Measurements from ENCODE around the gene LSAMP.

LSAMP gene

DNA sequence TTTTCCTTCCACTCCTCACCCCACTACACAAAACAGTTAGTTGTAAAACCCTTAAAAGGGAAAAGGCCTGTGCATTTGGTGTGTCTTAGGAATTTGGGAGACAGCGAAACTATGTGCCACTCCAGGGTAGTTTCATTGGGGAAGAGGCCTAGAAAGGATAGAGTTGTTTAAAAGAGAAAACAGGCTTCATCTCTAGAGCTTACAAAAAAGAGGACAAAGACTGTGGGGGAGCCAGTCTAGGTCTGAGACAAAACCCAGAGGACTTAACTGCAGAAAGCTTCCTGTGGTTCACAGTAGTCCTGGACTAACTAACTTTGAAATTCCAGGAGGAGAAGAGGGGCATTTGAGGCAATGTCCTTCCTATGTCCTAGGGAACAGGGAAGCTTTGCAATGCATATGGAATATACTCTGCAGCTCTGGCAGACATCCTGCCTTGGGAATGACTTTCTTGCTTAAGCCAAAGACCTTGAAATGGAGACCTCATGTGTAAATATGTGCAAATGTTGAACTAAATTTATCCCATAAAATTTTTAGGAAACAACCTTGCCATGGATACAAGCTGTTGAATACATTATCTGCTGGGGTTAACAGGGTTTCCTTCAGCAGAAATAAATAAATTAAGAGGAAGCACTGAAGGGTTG is 159.4 kb downstream of the LSAMP start:
- DNase-seq = no peak

- peak in 1 of 2 experiments; percentile 19 for DNase-seq
These were observed 163.8 kb downstream of the LSAMP start for GRCh38 chr3:116281313-116282143.

DNA sequence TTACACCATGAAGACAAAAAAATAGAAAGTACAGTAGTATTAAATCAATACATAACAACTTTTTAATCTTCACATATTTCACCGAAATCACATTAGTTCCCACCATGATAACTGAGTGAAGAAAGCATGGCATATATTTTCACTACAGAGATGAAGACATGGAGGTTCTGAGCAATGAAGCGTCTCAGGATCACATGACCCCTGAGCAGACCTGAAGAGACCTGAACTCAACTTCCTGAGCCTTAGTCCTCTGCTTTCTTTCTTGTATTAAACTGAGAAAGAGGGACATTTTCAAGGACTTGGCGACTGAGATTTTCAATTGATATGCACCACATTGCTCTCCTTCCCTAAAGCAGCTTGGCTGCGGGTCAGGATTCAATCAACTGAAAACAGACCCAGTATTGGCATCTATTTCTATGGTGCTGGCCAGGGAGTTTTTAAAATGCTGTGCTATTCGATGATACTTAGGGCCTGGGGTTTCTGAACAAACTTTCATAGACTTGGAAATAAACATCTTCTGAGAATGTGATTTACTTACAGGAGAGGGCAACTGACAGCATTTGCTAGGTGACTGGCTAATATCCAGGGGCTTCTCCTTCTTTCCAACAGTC is 165.1 kb downstream of the LSAMP start:
- DNase-seq = no peak

DNA sequence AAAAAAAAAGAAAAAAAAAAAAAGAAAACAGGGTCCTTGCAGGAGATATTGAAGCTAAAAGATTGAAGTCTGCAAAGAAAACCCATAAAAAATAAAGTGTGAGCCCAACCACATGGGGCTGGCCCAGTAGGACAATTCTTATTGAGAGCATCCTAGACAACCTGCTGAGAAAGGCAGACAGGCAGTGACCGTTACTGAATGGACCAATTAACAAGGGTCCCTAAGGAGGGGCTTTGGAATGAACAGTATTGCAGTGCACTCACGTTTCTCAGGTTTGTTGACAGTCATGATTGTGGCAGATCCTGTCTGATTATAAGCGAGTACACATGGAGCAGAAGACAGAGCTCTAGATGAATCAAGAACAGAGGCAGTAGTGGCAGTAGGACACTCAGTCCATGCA is 168.6 kb downstream of the LSAMP start:
- peak; percentile 79 to 88 for DNase-seq

DNA sequence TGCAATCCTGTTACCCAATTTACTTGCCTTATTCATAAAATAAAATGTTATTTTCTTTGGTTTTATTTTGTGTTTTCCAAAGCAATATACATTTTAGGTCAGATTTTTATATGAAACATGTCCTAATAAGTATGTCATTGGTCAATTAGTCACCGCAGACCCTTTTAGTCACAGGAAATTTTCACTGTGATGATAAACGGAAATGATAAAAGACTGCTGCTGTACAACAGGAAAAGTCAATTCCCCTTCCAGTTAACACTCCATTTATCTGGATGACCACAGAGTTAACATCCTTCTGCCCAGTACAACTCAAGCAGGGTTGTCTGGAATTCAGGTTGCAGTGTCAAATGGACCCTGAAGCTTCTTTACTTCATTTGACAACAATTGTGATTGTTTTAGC is 175.2 kb downstream of the LSAMP start:
- no peak for DNase-seq

DNA sequence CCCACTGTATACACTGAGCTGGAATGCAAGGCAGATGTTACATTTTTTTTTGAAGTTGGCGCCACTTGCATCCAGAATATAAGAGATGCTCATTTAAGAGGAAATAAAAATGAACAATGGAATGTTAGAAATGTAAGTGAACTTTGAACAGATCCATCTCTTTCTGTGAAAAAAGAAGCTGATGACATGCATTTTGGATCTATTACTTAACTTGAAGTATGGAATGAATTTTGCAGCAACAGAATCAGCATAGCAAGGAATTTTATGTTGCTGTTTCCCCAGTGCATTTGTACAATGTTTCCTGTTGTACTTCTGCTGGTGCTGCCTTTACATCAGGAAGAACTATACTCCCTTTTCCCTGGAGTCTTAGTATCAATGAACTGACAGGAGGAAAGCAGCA is 178.2 kb downstream of the LSAMP start:
- no peak for DNase-seq

DNA sequence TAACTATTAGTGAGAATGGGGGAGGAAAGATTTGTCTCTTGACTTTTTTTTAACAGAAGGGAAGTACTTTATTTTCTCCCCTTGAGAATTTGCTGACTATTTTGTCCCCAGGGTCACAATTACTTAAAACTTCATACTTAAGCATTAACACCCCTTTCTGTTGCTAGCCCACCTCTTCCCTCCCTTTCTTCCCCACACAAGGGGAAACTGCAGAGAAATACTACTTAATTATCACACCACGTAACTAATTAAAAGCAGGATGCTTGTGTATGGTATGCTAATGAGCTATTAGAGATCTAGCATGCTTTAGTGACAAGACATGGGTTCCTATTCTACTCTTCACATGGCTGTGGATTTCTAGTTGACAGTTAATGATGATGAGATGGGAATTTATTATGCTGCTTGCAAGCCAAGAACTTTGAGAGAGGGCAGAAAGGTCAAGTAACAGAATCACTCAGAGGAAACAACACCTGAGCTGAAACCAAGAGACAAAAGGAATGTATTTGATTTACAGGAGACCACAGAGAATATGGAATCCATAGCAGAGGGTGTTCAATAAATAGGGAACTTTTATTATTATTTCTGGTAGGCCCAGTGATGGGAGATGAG is 179.2 kb downstream of the LSAMP start:
- DNase-seq = no peak

GRCh38 chr3:116265320-116265695 is 180.0 kb downstream of the LSAMP start:
- no peak for DNase-seq

DNA sequence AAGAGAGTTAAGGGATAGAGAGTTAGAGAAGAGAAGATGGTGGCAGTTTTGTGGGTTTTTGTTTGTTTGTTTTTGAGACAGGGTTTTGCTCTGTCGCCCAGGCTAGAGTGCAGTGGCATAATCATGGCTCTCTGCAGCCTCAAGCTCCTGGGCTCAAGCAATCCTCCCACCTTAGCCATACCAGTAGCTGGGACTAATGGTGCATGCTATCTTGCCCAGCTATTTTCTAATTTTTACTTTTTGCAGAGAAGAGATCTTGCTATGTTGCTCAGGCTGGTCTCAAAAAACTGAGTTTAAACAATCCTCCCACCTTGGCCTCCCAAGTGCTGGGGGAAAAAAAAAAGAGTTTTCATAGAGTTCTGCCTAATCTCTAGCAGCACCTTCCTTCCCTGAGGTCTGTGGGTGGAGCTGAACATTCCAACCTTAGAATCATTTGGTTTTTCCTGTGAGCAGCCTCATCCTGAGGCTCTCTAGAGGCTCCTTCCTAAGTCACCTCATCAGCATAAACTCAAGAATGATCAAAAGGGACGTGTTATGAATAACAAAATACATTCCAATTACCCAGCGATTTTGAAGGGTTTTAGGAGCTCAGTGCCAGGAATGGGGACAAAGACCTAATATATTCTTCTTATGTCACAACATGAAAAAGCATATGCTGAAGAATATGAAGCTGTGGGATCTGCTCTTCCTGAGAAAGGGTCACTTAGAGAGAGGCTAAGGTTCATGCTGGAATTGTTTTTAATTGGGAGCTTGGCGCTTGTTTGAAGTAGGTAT is 180.6 kb downstream of the LSAMP start:
- DNase-seq = no peak

DNA sequence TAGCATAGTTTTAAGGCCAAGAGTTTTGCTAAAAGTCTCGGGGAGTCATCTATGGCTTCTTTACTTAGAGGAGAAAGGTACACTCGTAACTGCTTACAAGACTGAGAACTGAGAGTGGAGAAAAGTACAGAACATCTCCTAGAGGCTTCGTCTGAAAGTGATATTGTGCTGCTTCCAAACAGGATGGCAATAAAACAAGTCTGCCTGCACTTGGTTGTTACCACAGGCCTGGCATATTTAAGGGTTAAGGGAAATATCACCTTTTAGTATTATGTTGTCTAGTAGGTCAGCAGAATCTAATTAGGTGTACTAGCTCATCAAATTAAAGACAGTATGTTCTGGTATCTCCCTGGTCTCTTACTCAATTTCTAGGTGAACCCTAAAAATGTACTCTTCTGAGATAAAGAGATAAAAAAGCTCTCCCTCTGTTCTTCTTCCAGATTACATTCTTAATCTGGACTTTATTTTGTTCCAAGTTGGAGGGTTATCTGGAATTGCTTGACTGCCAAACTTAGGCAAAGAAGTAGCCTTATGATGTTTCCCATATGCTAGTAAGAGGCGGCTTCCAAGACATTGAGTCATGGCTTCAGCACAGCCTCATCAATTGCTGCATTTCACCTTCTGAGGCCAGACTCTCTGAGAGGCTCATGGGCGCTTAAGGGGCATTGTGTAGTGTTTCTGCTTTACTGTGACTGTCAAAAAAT is 181.3 kb downstream of the LSAMP start:
- DNase-seq = no peak

DNA sequence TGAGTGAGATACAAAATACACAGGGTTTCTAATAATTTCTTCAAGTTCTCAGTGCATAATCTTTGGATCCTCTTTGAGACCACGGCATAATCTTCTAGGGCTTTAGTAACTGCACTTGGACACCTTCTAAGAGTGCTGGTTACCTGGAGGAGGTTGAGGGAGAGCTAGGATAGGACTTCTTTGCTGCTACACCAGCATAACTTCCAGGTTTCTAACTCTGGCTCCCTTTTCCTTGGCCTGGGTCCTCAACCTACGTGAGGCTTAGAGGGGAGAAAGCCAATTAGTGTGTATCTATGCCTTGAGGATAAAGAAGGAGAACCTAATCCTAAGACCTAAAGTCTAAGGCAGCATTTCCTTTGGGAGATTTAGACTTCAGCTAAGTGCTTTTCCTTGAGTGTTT is 184.8 kb downstream of the LSAMP start:
- DNase-seq = no peak

GRCh38 chr3:116259984-116260383 is 185.3 kb downstream of the LSAMP start:
- DNase-seq = no peak

DNA sequence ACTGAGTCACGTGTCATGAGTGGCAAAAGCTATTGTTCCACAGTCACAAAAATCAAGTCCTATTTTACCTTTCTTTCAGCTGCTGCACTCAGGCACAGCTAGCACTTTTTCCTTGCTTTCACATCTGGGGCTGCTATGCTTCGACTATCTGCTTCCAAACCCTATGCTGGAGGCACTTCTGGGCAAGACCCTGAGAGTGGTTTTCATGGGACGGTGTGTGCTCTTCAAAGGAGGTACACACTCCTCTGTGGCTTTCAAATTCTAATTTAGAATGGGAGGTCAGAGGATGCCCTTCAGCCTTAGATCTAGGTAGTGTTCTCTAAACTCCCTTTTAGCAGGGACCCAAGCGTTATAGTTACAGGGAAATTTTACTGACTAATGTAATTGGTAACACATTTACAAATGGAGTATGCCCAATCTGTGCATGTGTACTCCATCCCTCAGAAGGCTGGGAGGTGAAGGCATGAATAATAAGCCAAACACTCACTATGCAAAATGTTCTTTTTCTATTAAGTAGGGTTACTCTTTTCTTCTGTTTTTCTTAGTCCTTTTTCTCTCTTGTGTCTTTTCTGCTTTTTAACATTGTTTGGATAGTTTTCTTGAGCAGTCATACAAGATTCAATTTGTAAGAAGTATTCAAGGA is 188.3 kb downstream of the LSAMP start:
- DNase-seq = no peak

DNA sequence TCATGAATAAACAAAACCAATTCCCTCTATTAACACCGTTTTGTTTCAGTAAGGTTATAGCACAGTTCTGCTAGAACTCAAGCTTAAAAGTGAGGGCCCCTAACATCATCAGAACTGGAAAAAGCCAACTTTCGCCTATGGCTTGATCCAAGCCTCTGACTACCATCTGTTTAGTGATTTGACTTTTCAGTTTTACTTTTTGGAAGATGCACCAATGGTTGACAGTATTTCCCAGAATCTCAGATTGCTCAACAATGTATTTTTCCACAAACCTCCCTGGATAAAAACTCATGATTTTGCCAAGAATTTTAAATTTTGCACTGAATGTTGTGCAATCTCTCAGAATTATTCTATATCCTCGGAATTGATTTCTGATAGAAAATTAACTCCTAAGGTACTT is 190.7 kb downstream of the LSAMP start:
- DNase-seq = no peak

GRCh38 chr3:116253511-116253910 is 191.8 kb downstream of the LSAMP start:
- no peak for DNase-seq

GRCh38 chr3:116247605-116248004 is 197.7 kb downstream of the LSAMP start:
- no peak for DNase-seq

DNA sequence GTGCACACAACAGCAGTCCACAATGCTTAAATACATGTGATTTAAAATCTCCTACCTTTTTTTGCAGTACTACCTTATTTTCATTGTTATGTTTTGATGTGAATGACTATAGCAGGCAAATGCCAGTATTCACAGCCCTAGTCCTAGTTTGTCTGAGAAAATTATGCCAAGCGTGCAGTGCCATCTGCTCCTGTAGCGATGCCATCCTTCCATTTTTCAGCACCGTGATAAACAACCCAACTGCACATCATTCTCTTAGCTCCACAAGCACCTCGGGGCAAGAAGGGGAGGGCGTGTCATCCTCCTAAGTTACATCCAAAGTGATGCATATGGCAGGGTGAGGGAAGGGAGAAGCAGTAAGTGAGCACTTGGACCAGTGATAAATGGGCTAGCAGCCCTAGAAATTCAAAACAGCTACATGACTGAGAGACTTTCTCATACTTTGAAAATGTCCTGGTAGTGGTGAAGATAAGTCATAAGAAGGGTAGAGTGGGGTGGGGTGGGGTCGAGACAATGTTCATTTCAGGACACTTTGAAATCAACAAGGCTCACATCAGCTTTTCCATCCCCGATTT is 198.8 kb downstream of the LSAMP start:
- no peak for DNase-seq

- no peak for DNase-seq
These were observed 202.5 kb downstream of the LSAMP start for GRCh38 chr3:116242825-116243224.

GRCh38 chr3:116241677-116242076 is 203.6 kb downstream of the LSAMP start:
- no peak for DNase-seq

GRCh38 chr3:116240261-116240660 is 205.0 kb downstream of the LSAMP start:
- DNase-seq = no peak

- DNase-seq = no peak
These were observed 206.3 kb downstream of the LSAMP start for GRCh38 chr3:116238846-116239565.
